HG03060 (cell line): ENCODE data around the gene MMP2.

ENCODE experiments used
- ATAC-seq: cut with Tn5 transposase; IDR thresholded peaks from one replicate; pipeline ENCODE4 v1.9.1; 2021; ENCODE audit warnings: low read depth, moderate number of reproducible peaks; ENCODE audit not compliant: unreplicated experiment

The MMP2 gene

DNA sequence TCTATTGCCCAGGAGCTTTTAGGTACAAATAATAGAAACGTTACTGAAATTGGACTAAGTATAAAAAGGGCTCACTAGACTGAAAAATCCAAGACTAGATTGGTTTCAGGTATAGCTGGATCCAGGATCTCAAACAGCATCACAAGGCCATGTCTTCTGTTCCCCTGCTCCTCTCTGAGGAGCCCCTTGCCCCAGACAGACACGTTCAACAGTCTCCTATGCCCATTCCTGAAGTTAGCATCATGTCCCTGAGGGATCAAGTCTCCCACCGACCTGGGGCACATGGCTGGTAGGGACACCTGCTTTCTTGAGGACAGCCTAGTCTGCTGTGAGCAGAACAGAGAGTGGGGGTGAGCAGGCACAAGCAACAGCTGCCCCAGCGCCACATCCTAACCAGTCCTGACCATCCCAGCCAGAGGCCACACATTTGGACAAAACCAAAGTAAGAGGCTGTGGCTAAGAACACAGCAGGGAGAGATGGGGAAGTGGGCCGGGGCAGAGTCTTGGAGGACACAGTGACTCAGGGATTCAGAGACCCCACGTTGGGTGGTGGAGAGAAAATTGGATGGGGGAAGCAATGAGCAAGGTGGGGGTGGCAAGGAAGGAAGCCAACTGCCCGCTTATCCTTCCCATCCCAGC, 10.5 kb upstream of the MMP2 start:
- no peak for ATAC-seq

DNA sequence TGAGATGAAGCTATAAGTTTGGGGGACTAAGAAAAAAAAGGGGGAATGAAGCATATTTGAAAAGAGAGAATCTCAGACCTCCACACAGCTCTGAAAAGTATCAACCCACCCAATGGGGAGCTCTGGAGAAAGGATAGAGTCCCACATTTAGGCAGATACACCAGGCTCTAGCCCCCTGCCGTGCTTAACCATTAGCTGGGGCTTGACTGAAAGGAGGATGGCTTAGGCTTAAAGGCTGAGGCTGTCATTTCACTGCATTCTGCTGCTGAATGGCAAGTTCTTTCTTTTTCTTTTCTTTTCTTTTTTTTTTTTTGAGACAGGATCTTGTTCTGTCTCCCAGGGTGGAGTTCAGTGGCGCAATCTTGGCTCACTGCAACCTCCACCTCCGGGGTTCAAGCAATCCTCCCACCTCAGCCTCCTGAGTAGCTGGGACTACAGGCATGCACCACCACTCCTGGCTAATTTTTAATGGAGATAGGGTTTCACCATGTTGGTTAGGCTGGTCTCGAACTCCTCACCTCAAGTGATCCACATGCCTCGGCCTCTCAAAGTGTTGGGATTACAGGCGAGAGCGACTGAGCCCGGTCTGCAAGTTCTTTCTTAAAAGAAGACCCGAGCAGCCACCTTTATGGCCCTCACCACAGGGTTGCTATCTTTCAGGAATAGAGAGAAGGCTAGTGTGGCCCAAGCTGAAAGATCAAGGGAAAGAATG, 9.0 kb upstream of the MMP2 start:
- ATAC-seq = no peak

DNA sequence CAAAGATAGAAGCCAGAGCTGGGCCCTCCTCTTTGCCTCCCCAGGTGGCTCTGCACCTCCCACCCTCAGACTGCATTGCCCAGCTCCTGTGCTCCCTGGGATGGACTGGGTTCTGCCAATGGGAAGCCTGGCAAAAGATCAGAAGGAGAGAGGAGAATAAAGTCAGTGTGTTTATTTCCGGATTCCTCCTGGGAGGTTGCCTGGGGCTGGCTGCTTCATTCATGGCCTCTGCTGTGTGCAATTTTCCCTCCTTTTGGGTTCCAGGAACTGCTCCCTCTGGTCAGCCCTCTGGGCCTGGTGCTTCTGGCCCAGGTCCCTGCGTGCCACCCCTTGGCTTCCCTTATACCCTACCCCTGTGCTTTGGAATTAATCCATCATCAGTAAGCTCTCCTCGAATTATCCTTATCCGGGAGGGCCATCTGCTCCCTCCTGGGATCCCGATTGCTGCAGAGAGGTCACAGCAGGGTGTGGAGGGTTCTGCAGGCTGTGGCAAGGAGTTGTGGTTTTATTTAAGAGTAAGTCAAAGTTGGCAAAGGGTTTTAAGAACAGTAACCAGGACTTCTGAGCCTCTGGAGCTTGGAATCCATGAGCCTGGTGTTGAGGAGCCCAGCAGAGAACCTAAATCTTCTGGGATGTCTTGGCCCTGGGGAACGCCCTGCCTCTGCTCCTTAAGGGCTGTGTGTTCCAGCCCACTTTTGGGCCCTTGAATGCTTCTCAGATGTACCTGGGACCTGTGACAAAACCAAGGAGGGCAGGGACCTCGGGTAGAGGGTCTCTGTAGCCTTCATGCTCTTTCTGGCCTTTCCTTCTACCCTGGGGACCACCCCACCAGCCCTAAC, 8.2 kb upstream of the MMP2 start:
- no peak for ATAC-seq

DNA sequence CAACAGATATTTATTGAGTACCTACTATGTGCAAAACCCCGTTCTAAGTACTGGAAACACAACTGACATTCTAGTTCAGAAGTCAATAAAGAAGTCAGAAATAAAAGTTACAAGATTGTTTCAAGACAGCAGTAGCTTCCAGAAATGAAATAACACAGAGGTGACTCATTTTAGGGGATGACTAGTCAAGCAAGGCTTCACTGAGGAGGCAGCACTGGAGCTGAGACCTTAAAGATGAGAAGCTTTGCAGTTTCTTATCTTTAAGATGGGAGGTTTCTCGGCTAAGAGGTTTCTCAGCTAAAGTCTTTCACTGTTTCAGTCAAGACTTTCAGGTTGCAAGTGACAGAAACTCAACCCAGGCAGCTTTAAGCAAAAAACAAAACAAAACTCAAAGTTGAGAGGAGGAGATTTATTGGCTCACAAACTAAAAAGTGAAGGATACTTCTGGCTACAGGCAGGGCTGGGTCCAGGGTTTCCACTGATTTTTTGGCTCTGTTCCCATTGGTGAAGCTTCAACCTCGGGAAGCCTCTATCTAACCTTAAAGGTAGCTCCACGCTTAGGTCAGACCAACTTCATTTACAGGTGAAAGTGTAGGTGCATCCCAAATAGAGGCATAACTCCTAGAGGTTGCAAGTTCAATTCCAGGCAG, 7.4 kb upstream of the MMP2 start:
- ATAC-seq = no peak

DNA sequence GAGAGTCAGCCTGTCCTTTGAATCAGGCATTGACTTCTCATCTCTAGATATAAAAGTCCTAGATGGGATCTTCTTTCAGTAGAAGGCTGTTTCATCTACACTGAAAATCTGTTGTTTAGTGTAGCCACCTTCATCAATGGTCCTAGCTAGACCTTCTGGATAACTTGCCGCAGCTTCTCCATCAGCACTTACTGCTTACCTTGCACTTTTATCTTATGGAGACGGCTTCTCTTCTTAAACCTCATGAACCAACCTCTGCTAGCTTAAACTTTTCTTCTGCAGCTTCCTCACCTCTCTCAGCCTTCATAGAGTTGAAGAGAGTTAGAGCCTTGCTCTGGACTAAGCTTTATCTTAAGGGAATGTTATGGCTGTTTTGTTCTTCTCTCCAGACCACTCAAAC, 5.4 kb upstream of the MMP2 start:
- no peak for ATAC-seq

DNA sequence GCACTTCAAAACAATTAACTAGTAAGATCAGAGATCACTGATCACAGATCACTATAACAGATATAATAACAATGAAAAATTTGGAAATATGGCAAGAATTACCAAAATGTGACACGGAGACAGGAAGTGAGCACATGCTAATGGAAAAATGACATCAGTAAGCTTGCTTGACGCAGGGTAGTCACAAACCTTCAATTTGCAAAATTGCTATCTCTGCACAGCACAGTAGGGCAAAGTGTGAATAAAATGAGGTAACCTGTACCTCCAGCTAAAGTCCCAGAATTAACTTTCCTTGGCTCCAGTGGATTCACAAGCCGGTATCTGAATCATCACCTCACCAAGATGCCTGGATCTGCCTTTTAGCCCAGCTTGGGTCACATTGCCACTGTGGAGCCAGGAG, 4.2 kb upstream of the MMP2 start:
- ATAC-seq = no peak

DNA sequence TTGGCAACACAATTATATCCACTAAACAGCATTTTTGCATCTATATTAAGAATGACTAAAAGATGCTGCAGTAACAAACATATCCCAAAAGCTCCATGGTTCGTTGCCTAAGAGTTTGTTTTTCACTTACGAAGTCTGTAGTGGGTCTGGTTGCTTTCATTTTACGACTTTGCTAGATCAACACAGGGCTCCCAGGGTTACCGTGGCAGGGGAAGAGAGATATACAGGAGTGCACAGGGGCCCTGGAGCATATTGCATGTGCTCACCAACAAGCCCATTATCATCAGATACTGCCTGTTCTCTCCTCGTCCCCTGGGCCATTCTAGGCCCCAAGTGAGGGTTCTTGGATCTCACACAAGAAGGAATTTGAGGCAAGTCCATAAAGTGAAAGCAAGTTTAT, 3.1 kb upstream of the MMP2 start:
- ATAC-seq = no peak

DNA sequence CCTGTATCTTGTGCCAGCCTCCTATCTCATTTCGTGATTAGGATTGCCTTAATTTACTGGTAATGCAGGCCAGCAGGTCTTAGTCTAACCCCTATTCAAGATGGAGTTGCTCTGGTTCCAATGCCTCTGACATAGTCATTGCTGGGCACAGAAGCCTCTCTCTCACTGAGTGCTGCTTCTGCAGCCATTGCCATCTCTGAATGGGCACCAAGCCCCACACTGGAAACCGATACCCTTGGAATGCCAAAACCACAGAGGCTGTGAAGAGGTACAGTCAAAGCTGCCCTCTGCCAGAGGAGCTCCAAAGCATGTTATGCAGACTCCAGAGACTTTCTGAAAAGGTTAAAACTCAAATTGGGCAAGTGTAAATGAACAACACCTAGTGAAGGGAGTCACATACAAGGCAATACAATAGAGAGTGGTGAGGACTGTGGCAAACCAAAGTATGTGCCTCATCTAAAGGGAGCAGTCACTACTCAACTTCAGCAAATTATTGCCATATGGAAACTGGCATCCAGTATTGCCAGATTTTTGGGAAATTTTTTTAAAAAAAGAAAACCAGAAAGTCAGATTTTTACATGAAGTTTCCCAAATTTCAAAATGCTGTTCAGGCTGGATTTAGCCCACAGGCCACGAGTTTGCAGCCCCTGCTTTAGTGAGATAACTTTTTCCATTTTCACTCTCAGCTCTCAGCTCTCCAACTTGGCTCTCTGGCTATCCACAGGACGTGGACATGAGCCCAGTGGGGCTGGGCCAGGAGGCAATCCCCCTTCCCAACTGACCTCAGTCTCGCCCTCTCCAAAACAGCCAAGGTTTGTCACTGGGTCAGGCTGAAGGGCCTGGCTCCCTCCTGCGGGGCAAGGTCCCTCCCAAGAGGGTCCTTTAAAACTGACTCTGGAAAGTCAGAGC, 2.1 kb upstream of the MMP2 start:
- no peak for ATAC-seq

DNA sequence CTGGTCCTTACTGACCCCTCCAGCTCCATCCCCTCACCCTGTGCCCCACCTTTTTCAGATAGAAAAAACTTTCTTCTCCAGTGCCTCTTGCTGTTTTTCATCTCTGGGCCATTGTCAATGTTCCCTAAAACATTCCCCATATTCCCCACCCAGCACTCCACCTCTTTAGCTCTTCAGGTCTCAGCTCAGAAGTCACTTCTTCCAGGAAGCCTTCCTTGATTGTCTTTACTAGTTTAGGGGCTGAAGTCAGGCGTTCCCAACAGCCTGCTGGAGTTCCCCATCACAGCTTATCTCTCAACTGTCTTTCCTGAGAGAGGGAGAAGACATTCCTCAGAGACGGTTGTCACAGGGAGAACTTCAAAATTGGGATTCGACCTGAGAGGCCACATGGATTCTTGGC, 1.3 kb upstream of the MMP2 start:
- no peak for ATAC-seq

DNA sequence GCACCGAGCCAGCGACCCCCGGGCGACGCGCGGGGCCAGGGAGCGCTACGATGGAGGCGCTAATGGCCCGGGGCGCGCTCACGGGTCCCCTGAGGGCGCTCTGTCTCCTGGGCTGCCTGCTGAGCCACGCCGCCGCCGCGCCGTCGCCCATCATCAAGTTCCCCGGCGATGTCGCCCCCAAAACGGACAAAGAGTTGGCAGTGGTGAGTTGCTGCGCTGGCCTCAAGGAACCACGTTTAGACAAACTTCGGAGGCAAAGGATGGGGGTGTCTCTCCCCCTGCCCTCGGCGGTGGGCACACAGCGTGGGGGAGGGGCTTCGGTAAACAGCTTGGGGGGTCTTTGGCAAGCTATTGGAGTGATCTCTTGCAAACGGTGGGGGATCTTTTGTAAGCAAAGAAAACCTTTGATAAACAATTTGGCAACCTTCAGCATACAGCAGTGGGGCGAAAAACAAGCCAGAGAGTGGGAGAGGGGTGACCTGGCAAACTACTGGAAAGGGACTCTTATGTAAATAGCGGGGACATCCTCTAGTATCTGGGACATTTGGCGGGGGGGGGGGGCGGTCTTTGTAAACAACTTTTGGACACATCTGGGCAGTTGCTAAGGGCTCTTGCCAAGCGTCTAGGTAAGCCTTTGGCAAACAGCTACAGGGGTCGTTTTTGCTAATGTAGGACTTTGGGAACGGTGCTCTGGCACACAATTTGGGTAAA, 587 bp downstream of the MMP2 start:
- no peak for ATAC-seq

DNA sequence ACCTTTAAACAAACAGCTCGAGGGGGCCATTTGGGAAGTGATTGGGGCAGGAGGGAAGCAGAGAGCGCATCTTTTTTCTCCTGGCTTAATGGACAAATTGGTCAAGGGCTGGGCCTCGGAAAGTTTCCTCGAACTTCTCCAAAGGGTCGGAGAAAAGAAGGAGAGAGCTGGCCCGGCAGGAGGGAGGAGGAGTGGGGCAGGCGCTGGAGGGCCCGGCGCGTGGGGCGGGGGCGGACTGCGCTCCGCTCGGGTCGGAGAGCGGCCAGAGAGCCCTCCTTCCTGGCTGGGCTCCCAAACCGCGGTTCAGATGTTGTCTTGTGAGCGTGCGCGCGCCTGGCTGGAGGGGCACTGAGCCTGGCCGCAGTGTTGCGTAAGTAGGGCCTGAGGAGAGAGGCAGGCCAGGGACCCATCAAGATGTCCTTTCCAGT, 1.2 kb downstream of the MMP2 start:
- ATAC-seq = no peak

DNA sequence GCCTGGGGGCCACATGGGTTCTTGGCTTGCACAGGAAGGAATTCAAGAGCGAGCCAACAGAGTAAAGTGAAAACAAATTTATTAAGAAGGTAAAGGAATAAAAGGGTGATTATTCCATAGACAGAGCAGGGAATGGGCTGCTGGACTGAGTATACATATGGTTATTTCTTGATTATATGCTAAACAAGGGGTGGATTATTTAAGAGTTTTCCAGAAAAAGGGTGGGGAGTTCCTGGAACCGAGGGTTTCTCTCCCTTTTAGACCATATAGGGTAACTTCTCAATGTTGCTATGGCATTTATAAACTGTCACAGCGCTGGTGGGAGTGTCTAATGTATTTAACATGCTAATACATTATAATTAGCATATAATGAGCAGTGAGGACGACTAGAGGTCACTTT, 2.0 kb downstream of the MMP2 start:
- no peak for ATAC-seq

DNA sequence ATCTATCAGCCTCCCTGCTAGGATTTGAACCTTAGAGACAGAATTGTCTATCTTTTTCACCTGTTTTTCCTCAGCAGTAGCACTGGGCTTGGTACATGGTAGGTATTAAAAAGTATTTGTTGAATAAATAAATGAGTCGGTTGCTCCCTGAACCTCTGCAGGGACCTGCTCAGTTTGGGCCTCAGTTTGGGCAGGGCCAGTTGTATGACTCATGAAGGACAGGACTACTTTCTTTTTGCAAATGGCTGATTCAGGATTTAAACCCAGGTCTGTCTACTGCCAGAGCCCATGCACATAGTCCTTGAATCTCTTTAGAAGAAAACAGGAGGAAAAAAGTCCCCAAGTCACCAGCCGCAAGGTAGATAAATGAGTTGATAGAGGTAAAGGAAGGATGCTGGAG, 3.1 kb downstream of the MMP2 start:
- ATAC-seq = no peak

DNA sequence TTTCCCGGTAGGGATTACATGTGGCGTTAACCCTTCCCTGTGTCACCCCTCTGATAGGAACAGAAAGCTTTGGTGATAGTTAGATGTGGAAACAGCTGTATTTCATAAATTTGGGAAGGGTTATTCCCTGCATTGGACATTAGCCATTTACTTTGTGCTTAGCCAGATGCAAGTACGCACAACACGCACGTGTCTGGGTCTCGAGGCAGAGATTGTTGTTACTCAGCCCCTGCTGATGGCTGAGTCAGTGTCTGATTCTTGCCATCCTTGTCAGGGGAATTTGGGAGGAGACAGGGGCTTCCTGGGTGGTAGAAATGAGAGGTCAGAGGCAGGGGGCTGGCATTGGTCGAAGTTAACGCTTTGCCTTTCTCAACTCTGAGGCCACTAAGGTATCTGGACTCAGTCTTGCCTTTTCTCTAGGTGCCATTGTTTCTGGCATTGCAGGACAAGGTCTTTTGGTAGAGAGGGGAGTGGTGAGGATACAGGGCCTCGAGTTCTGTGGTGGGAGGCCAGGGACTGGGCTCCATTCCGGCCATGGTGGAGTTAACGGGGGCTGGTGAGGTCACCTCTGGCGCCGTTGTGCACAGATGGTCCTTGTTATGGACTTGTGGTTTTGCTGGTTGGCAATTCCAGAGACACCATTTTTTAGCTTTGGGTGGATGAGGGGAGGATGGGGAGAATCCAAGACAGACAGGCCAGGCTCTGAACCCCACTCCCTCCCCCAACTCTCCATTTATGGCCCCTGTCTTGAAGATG, 8.2 kb downstream of the MMP2 start:
- no peak for ATAC-seq

DNA sequence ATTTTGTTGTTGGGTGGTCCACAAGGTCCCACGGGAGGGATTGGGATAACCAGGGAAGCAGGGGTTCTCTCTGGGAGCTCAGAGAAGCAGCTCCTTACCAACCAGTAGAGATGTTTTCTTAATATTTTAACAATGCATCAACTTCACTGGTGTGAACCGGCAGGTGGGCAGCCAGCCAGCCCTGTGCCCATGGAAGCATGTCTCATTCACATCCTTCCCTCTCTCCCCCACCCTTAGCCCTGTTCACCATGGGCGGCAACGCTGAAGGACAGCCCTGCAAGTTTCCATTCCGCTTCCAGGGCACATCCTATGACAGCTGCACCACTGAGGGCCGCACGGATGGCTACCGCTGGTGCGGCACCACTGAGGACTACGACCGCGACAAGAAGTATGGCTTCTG, 9.3 kb downstream of the MMP2 start:
- ATAC-seq = no peak

DNA sequence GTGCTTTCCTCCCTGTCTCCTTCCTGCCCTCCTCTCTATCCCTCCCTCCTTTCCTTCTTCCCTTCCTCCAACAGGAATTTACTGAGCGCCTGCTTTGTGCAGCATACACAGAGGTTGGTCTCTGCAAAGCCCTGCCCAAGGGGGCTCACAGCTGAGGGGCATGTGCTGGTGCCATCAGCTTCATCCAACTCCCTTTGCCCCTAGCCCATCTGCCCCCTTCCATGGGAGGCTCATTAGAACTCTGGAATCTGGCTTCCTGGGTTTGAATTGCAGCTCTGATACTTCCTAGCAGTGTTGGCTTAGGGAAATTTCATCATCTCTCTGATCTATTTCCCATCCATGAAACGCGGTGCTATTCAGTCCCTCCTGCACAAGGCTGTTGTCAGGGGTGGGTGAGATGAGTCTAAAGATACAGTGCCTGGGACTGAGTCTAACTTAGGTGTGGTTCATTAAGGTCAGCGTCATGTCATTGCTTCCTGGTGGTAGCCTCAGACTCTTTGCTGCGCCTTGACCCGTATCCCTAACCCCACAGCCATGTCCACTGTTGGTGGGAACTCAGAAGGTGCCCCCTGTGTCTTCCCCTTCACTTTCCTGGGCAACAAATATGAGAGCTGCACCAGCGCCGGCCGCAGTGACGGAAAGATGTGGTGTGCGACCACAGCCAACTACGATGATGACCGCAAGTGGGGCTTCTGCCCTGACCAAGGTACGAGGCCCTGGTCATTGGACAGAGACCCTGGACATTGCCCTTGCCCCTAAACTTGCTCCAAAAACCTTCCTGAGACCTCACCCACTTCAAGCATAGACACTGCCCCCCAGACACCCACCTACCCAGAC, 10.3 kb downstream of the MMP2 start:
- ATAC-seq = no peak

DNA sequence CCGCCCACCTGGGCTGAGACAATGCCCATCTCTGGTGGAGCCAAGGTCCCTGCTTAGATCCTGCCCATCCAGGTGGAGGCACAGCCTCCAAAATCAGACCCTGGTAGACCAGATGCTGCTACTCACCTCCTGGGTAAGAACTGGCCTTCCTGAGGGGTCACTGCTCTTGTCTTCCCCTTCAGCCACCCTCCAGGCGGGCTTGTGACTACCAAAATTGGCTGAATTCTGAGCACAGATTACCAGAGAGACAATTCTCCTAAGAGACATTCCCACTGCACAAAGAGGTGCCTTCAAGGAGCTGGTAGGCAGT, 10.9 kb downstream of the MMP2 start:
- ATAC-seq = no peak

DNA sequence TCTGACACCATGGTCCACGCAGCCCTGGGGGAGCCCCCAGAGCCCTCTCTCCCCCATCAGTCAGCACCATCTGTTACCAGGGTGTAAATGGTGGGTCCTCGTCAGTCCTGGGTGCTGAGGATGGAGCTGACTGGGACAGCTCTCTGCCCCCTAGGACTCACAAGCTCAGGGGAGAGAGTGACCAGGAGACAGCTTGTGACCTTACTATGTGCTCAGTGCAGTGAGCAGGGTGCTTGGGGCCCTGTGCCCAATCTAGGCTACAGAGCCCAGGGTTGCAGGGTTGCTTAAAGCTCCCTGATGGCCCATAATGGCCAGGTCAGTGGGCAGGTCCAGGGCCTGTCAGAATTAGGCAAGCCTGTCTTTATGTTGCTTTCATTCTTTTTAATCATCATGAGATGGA, 11.3 kb downstream of the MMP2 start:
- no peak for ATAC-seq
